Stimulated activated memory B cell treated with anti-CD40 and anti-IgM and Interleukin-4, amounts not matched to agents 10 μg/mL and 1 μg/mL and 100 μg/mL, for 72 hours (primary cell): Measurements from ENCODE around the gene NMNAT2.

Experiments used
- ATAC-seq: fragments of 150-1000 bp; cut with Tn5 transposase; 2 replicates; pipeline ENCODE4 v1.10.0; 2021
- H3K27ac Mint-ChIP-seq: one replicate; pipeline ENCODE4 v1.8.0; 2022; ENCODE audit warnings: mild to moderate bottlenecking, mixed read lengths
- H3K27me3 Mint-ChIP-seq: one replicate; pipeline ENCODE4 v1.8.0; 2022; ENCODE audit warnings: mixed read lengths
- H3K36me3 Mint-ChIP-seq: one replicate; pipeline ENCODE4 v1.8.0; 2022; ENCODE audit warnings: mixed read lengths
- H3K4me1 Mint-ChIP-seq: one replicate; pipeline ENCODE4 v1.8.0; 2022; ENCODE audit warnings: mixed read lengths
- H3K4me3 Mint-ChIP-seq: one replicate; pipeline ENCODE4 v1.8.0; 2022; ENCODE audit warnings: mild to moderate bottlenecking, moderate library complexity, mixed read lengths
- H3K9me3 Mint-ChIP-seq: one replicate; pipeline ENCODE4 v1.8.0; 2022; ENCODE audit warnings: mixed read lengths

Gene NMNAT2

GRCh38 chr1:183300395-183300794 is 117.8 kb downstream of the NMNAT2 start:
- Mint-ChIP-seq H3K4me1 (no peaks in the 10 kb centered on the region), H3K27me3 (peaks cover 10% of the 10 kb centered on the region), H3K9me3 (no peaks in the 10 kb centered on the region), H3K27ac (no peak overlapping the region), H3K4me3 (no peak overlapping the region), H3K36me3 (no peaks in the 10 kb centered on the region)
- no peak for ATAC-seq

GRCh38 chr1:183296782-183297181 is 121.4 kb downstream of the NMNAT2 start:
- H3K36me3 Mint-ChIP-seq = no peaks in the 10 kb centered on the region
- H3K27ac Mint-ChIP-seq = no peak overlapping the region
- H3K4me3 Mint-ChIP-seq = no peak overlapping the region
- H3K9me3 Mint-ChIP-seq = no peaks in the 10 kb centered on the region
- ATAC-seq = no peak
- no peaks in the 10 kb centered on the region for H3K4me1 Mint-ChIP-seq
- peaks cover 19% of the 10 kb centered on the region for H3K27me3 Mint-ChIP-seq

- no peaks in the 10 kb centered on the region for H3K9me3 Mint-ChIP-seq
- no peaks in the 10 kb centered on the region for H3K36me3 Mint-ChIP-seq
- H3K27ac Mint-ChIP-seq = no peak overlapping the region
- no peaks in the 10 kb centered on the region for H3K4me1 Mint-ChIP-seq
- no peak overlapping the region for H3K4me3 Mint-ChIP-seq
- ATAC-seq = no peak
- H3K27me3 Mint-ChIP-seq = peaks cover 19% of the 10 kb centered on the region
Measured at GRCh38 chr1:183295521-183295920, 122.7 kb downstream of the NMNAT2 start.

GRCh38 chr1:183293876-183294275 is 124.3 kb downstream of the NMNAT2 start:
- Mint-ChIP-seq H3K9me3 (no peaks in the 10 kb centered on the region), H3K4me1 (no peaks in the 10 kb centered on the region), H3K36me3 (no peaks in the 10 kb centered on the region), H3K4me3 (no peak overlapping the region), H3K27me3 (peaks cover 19% of the 10 kb centered on the region), H3K27ac (no peak overlapping the region)
- ATAC-seq = no peak

- Mint-ChIP-seq H3K27ac (no peak overlapping the region), H3K4me3 (no peak overlapping the region), H3K9me3 (no peaks in the 10 kb centered on the region), H3K36me3 (no peaks in the 10 kb centered on the region), H3K4me1 (no peaks in the 10 kb centered on the region), H3K27me3 (peaks cover 19% of the 10 kb centered on the region)
- no peak for ATAC-seq
Measured at GRCh38 chr1:183293241-183293640, 124.9 kb downstream of the NMNAT2 start.

DNA sequence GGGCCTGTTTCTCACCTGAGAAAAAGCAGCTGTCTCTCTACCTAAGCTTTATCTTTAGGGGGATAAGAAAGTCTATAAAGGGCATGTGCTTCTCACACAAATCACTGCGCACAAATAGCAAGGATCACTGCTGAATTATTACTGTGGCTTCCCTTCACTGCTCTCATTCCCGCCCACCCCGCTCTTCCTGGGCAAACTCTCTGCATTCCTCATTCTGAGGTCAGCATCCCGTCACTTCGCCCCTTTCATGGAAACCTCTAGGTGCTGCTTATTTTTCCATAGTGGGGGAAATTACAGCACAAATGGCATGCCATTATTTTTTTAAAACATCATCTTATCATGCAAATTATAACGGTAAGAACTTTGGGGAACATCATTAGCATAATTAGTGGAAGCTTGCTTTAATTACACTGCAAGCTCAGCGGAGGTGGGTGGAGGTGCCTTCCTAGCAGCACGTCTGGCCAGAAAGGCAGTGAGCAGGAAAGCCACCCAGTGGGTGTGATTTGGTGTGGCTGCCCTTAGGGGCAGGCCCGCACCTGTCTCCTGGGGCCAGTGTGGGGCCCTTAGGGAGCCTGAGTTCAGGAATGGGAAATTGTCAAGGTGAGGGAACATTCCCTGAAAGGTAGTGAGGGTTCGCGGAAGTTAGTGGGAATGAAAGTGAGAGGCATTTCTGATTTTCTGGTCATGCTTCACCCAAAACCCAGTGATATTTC is 126.2 kb downstream of the NMNAT2 start:
- Mint-ChIP-seq H3K36me3 (no peaks in the 10 kb centered on the region), H3K27me3 (peaks cover 15% of the 10 kb centered on the region), H3K27ac (no peak overlapping the region), H3K4me1 (no peaks in the 10 kb centered on the region), H3K9me3 (no peaks in the 10 kb centered on the region), H3K4me3 (no peak overlapping the region)
- no peak for ATAC-seq

- Mint-ChIP-seq H3K9me3 (no peaks in the 10 kb centered on the region), H3K36me3 (no peaks in the 10 kb centered on the region), H3K4me3 (no peak overlapping the region), H3K27ac (no peak overlapping the region), H3K27me3 (peaks cover 10% of the 10 kb centered on the region), H3K4me1 (no peaks in the 10 kb centered on the region)
- no peak for ATAC-seq
Measured at GRCh38 chr1:183291216-183291762, 126.9 kb downstream of the NMNAT2 start.

- Mint-ChIP-seq H3K4me3 (no peak overlapping the region), H3K36me3 (no peaks in the 10 kb centered on the region), H3K9me3 (no peaks in the 10 kb centered on the region), H3K4me1 (no peaks in the 10 kb centered on the region), H3K27ac (no peak overlapping the region), H3K27me3 (peaks cover 10% of the 10 kb centered on the region)
- no peak for ATAC-seq
Measured at GRCh38 chr1:183290628-183291027, 127.6 kb downstream of the NMNAT2 start.

DNA sequence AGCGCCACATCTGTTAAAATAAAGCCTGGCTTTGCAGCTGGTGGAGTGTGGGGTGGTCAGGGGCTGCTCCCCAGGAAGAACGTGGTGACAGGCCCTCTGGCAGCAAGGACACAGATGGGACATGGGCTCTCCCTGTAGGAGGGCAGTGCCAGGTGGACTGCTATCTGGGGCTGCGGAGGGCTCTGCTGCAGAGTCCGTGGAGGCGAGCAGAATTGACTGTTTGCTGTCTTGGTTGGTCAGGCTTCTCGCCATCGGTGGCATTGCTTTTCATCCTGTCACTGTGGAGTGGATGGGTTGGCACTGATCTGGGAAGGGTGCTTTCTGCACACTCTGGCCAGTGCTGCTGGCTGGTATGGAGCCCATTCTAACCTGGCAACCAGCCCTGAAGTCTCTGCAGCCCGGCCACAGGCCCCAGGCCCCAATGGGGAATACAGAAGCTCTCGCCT is 129.1 kb downstream of the NMNAT2 start:
- Mint-ChIP-seq H3K9me3 (no peaks in the 10 kb centered on the region), H3K4me3 (no peak overlapping the region), H3K36me3 (no peaks in the 10 kb centered on the region), H3K27ac (no peak overlapping the region), H3K4me1 (no peaks in the 10 kb centered on the region), H3K27me3 (peaks cover 20% of the 10 kb centered on the region)
- no peak for ATAC-seq

DNA sequence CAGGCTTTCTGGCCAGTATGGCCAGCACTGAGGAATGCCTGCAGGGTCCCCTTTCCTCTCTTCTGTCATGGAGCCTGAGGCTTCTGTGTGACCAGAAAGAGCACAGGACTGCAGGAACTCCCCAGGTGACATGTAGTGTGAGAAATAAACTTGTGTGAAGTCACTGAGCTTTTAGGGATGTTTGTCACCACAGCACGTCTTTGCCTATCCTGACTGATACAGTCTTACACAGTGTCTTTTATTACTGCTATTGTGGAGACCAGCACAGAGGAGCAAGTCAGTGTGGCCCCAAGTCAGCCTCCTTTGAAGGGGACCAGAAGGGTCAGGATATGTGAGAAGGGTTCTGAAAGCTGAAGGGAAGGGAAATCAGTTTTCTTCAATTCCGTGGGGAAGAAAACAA is 129.6 kb downstream of the NMNAT2 start:
- Mint-ChIP-seq H3K36me3 (no peaks in the 10 kb centered on the region), H3K27ac (no peak overlapping the region), H3K4me1 (no peaks in the 10 kb centered on the region), H3K4me3 (no peak overlapping the region), H3K27me3 (peaks cover 25% of the 10 kb centered on the region), H3K9me3 (no peaks in the 10 kb centered on the region)
- ATAC-seq = no peak

DNA sequence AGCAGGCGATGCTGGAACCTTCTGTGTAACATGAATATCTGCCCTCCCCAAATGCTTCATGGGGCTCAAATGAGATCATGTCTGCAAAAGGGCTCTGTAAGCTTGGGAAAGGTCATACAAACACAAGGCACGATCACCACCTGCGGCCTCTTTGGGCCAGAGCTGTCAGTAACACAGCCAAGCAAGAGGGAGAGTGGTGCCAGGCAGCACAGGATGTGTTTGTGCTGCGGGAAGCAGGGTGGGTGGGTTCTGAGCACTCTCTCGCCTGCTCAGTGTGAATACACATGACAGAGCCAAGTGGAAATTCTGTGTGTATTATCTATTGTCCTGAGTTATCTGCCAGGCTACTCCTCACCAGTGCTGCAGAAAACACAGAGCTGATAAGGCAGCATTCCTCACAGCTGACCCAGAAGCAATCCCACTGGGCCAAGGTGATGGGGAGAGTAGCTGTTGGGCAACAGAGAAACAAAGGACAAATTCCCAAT is 130.9 kb downstream of the NMNAT2 start:
- no peak overlapping the region for H3K27ac Mint-ChIP-seq
- H3K27me3 Mint-ChIP-seq = peaks cover 29% of the 10 kb centered on the region
- no peaks in the 10 kb centered on the region for H3K36me3 Mint-ChIP-seq
- H3K9me3 Mint-ChIP-seq = no peaks in the 10 kb centered on the region
- no peak for ATAC-seq
- H3K4me1 Mint-ChIP-seq = no peaks in the 10 kb centered on the region
- no peak overlapping the region for H3K4me3 Mint-ChIP-seq

DNA sequence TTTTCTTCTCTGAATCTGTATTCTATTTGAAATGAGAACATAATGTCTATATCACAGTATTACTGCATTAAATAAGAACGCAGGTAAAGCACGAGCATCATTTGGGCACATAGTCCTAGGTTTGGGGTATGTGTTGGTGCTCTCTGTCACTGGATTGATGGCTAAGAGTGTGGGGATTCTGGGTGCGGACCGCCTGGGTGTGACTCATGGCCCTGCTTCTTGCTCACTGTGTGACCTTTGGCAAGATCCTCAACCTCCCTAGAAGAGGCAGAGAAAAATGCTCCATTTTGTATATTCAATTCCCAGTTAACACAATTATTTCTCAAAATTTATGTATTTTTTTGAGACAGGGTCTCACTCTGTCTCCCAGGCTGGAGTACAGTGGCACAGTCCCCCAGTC is 132.4 kb downstream of the NMNAT2 start:
- Mint-ChIP-seq H3K27me3 (peaks cover 37% of the 10 kb centered on the region), H3K27ac (no peak overlapping the region), H3K36me3 (no peaks in the 10 kb centered on the region), H3K4me3 (no peak overlapping the region), H3K4me1 (peaks cover 6% of the 10 kb centered on the region), H3K9me3 (no peaks in the 10 kb centered on the region)
- ATAC-seq = no peak

DNA sequence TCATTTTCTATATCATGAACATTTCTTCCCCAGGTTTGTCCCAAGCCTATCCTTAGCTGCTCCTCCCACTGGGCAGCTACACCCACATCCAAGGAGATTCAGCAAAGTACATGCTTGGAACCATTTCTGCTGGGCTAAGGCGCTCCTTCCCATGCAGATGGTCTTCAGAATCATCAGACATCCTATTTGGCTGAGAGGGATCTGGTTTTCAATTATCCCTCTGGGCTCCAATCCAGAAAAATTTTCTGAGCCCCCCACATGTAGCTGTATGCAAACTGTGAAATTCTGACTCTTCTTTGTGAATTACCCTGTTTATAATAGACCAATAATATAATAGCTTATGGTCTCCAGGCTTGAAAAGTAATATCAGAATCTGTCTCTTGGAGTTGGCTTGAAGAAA is 132.9 kb downstream of the NMNAT2 start:
- no peaks in the 10 kb centered on the region for H3K9me3 Mint-ChIP-seq
- H3K36me3 Mint-ChIP-seq = no peaks in the 10 kb centered on the region
- H3K27me3 Mint-ChIP-seq = peaks cover 37% of the 10 kb centered on the region
- H3K27ac Mint-ChIP-seq = no peak overlapping the region
- H3K4me3 Mint-ChIP-seq = no peak overlapping the region
- no peak for ATAC-seq
- peaks cover 6% of the 10 kb centered on the region for H3K4me1 Mint-ChIP-seq

GRCh38 chr1:183284086-183284485 is 134.1 kb downstream of the NMNAT2 start:
- Mint-ChIP-seq H3K27me3 (peaks cover 37% of the 10 kb centered on the region), H3K4me1 (peaks cover 6% of the 10 kb centered on the region), H3K36me3 (no peaks in the 10 kb centered on the region), H3K27ac (no peak overlapping the region), H3K4me3 (no peak overlapping the region), H3K9me3 (no peaks in the 10 kb centered on the region)
- no peak for ATAC-seq

DNA sequence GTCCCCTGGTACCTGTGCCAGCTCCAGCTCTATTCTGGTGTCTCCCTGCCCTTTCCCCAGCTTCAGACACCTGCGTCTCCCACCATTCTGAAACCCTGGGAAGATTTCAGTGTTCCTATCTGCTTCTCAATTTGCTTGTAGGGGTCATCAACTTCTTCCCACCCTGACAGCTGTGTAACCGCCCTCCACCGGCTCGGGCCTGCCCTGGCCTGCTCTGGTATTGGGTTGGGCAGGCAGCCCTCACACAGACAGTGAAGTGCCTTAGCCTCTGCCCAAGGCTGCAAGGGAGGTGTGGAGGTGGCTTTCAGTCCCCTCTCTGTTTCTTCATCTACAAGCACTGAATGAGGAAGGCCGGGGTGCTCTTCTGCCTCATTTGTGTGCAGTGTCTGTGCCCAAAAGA is 134.9 kb downstream of the NMNAT2 start:
- no peak for ATAC-seq
- no peak overlapping the region for H3K4me3 Mint-ChIP-seq
- H3K36me3 Mint-ChIP-seq = no peaks in the 10 kb centered on the region
- H3K27me3 Mint-ChIP-seq = peaks cover 37% of the 10 kb centered on the region
- H3K4me1 Mint-ChIP-seq = peaks cover 6% of the 10 kb centered on the region
- H3K9me3 Mint-ChIP-seq = no peaks in the 10 kb centered on the region
- H3K27ac Mint-ChIP-seq = no peak overlapping the region

- no peak overlapping the region for H3K4me3 Mint-ChIP-seq
- H3K4me1 Mint-ChIP-seq = peaks cover 6% of the 10 kb centered on the region
- no peak overlapping the region for H3K27ac Mint-ChIP-seq
- no peaks in the 10 kb centered on the region for H3K9me3 Mint-ChIP-seq
- H3K27me3 Mint-ChIP-seq = peaks cover 45% of the 10 kb centered on the region
- ATAC-seq = no peak
- H3K36me3 Mint-ChIP-seq = no peaks in the 10 kb centered on the region
Measured at GRCh38 chr1:183282101-183282855, 135.9 kb downstream of the NMNAT2 start.
